ENCODE measurements around the gene USP22. TPM values are rescaled to one million over a fixed set of nuclear protein-coding genes. Genes with fewer than 3 reads are reported as not detected.

USP22 gene
- total and polyA plus RNA-seq, 2 of the 8 experiments (the other 6 are each of a cell fraction or from before 2014, with no cell fraction given): 221 to 316 TPM

- H2AFZ ChIP-seq (ENCODE audit: low read length): no peak overlapping the region
- DNase-seq (ENCODE audit: low read depth in 1 of 2, low spot score in 2 of 2) (no peak), FAIRE-seq (no peak)
- no peak overlapping the region for H4K5ac ChIP-seq (ENCODE audit: insufficient read length, low read depth, low read length)
- no peak overlapping the region for H2BK15ac ChIP-seq (ENCODE audit: low read length)
- ChIA-PET POLR2A (ENCODE audit: partially characterized antibody) (interaction anchor here (1.8 kb wide), 1 partner anchor 23 kb away, joined by 7 read pairs; the partner anchor contains the start of gene USP22), CTCF (ENCODE audit: partially characterized antibody) (interaction anchor here (1.2 to 2.2 kb wide), 3 partner anchors 12 to 33 kb away, joined by 3 to 8 read pairs (median 4); no protein-coding TSS in a partner anchor)
- no peak overlapping the region for H3K27ac ChIP-seq (ENCODE audit: low read depth, low read length)
- no peak overlapping the region for H3K4ac ChIP-seq (replicated peaks; ENCODE audit: insufficient read length, low read depth, low read length)
- no peak overlapping the region for H2BK5ac ChIP-seq (ENCODE audit: low read depth, low read length)
- no peak overlapping the region for H2BK12ac ChIP-seq (ENCODE audit: low read depth, low read length)
- no peaks in the 10 kb centered on the region for H4K20me1 ChIP-seq (replicated peaks in 1 of 2; ENCODE audit: control insufficient read depth in 1 of 2, insufficient read depth in 2 of 2, low read length in 2 of 2)
- no peak overlapping the region for H3K9ac ChIP-seq (replicated peaks in 1 of 4; ENCODE audit: extremely low read depth in 1 of 4, low read depth in 3 of 4, low read length in 3 of 4)
- no peak overlapping the region for H2BK20ac ChIP-seq (ENCODE audit: low read length)
- H3K23me2 ChIP-seq (ENCODE audit: low read depth, low read length): no peaks in the 10 kb centered on the region
- no peak overlapping the region for H3K4me2 ChIP-seq (ENCODE audit: insufficient read depth in 1 of 2, low read depth in 2 of 2, low read length in 2 of 2)
- H4K91ac ChIP-seq (replicated peaks; ENCODE audit: insufficient read length, low read length): no peak overlapping the region
- H3K14ac ChIP-seq (ENCODE audit: insufficient read length): no peak overlapping the region
- no peak overlapping the region for H3K56ac ChIP-seq (replicated peaks; ENCODE audit: insufficient read length, low read depth, low read length)
- H3K9me3 ChIP-seq (ENCODE audit: insufficient read depth in 2 of 2, low read depth in 1 of 2, low read length in 1 of 2): no peaks in the 10 kb centered on the region
- H3K27me3 ChIP-seq (replicated peaks in 1 of 4; ENCODE audit: control insufficient read depth in 3 of 4, extremely low read depth in 1 of 4, insufficient read depth in 3 of 4, low read length in 3 of 4): no peaks in the 10 kb centered on the region
- no peak overlapping the region for H3K18ac ChIP-seq (ENCODE audit: extremely low read depth, low read length)
- H3K4me3 ChIP-seq (ENCODE audit: extremely low read depth in 1 of 4, insufficient read depth in 2 of 4, low read depth in 3 of 4, low read length in 4 of 4): no peak overlapping the region
- H3K79me2 ChIP-seq (ENCODE audit: control insufficient read depth in 1 of 2, insufficient read depth in 2 of 2, low read length in 2 of 2): no peaks in the 10 kb centered on the region
- H3K4me1 ChIP-seq (replicated peaks in 1 of 4; ENCODE audit: control insufficient read depth in 3 of 4, insufficient read depth in 4 of 4, low read length in 3 of 4): no peaks in the 10 kb centered on the region; a peak in 2 of 7 replicates
- H3K79me1 ChIP-seq (ENCODE audit: low read depth, low read length): no peaks in the 10 kb centered on the region
- TF ChIP-seq CHD2 (IDR thresholded peaks at IDR 0.05; ENCODE audit: low read length) (no peak), TEAD4 (IDR thresholded peaks at IDR 0.05; ENCODE audit: low read depth, low read length) (no peak), RAD21 (IDR thresholded peaks at IDR 0.05 in 1 of 2, conservative IDR thresholded peaks at IDR 0.05 in 1 of 2; ENCODE audit: low read depth in 2 of 2, low read length in 2 of 2) (no peak), ASH2L (IDR thresholded peaks at IDR 0.05; ENCODE audit: low read length) (no peak), SP1 (IDR thresholded peaks at IDR 0.05; ENCODE audit: low read depth, low read length) (no peak), FOSL1 (IDR thresholded peaks at IDR 0.05; ENCODE audit: insufficient read depth, low read depth, low read length) (no peak), RFX5 (IDR thresholded peaks at IDR 0.05; ENCODE audit: borderline replicate concordance, low read depth, low read length) (no peak), POU5F1 (IDR thresholded peaks at IDR 0.05; ENCODE audit: low read depth, low read length) (no peak), POLR2A (IDR thresholded peaks at IDR 0.05; ENCODE audit: control extremely low read depth in 1 of 2, low read depth in 2 of 2, low read length in 2 of 2) (no peak)
- no peak overlapping the region for H4K8ac ChIP-seq (ENCODE audit: extremely low read depth, insufficient read depth, low read length)
- no peak overlapping the region for H2AK5ac ChIP-seq (ENCODE audit: low read depth, low read length)
- no peak overlapping the region for H3K23ac ChIP-seq (ENCODE audit: insufficient read length)
- H3K36me3 ChIP-seq (ENCODE audit: control insufficient read depth in 2 of 4, insufficient read depth in 4 of 4, low read length in 3 of 4): no peaks in the 10 kb centered on the region
- 100% methylated on average over 2 of the region's 2 CpGs; no CpG with 5 or more reads in 1 of the 2 experiments for WGBS, 2 experiments (ENCODE audit: extremely low coverage in 1 of 2, insufficient coverage in 1 of 2, insufficient read length in 1 of 2, insufficient replicate concordance in 2 of 2, low coverage in 1 of 2, low lambda C conversion rate in 2 of 2, missing lambda C conversion rate in 1 of 2)
- H2BK120ac ChIP-seq (replicated peaks; ENCODE audit: low read depth, low read length): no peak overlapping the region
Measured at GRCh38 chr17:21066394-21066793, 23.6 kb upstream of the USP22 start.

All from H1 (cell line).